SK-N-SH treated with all-trans-retinoic acid at 6 μM for 48 hours (cell line): ENCODE results near the gene ACSL5.
A peak's percentile ranks its signal among the peaks of the same experiment; 100 is the strongest.

Experiments
- ATAC-seq: fragments of 200-7000 bp; cut with Tn5 transposase; 3 replicates; pipeline ENCODE4 v1.9.1; 2020; ENCODE audit warnings: mild to moderate bottlenecking, moderate library complexity
- ARNTL ChIP-seq: fragments of 450-650 bp; formaldehyde crosslinking; IDR thresholded peaks from 2 replicates; pipeline ENCODE4 v1.5.0; 2020; ENCODE audit warnings: low read depth, mild to moderate bottlenecking, moderate library complexity, borderline replicate concordance
- BACH2 ChIP-seq: fragments of 250-450 bp; sonication (Bioruptor Pico); IDR thresholded peaks from 2 replicates; pipeline ENCODE4 v1.9.0; 2021; ENCODE audit warnings: mild to moderate bottlenecking, borderline replicate concordance
- CSDC2 ChIP-seq: fragments of 250-450 bp; sonication (Bioruptor Pico); IDR thresholded peaks from 2 replicates; pipeline ENCODE4 v1.5.0; 2020; ENCODE audit warnings: mild to moderate bottlenecking, moderate library complexity
- ESRRG ChIP-seq: fragments of 250-450 bp; sonication (Bioruptor Pico); IDR thresholded peaks from 2 replicates; pipeline ENCODE4 v1.6.1; 2021; ENCODE audit warnings: mild to moderate bottlenecking
- GLIS3 ChIP-seq: fragments of 250-450 bp; sonication (Bioruptor Pico); IDR thresholded peaks from 2 replicates; pipeline ENCODE4 v1.5.0; 2020; ENCODE audit warnings: mild to moderate bottlenecking, moderate library complexity
- ISL1 ChIP-seq: fragments of 250-450 bp; sonication (Bioruptor Pico); IDR thresholded peaks from 2 replicates; pipeline ENCODE4 v2.1.2; 2022; ENCODE audit warnings: mild to moderate bottlenecking, moderate library complexity
- PPARA ChIP-seq: fragments of 250-450 bp; sonication (Bioruptor Pico); IDR thresholded peaks from 2 replicates; pipeline ENCODE4 v1.5.0; 2020; ENCODE audit warnings: mild to moderate bottlenecking, borderline replicate concordance
- RARB ChIP-seq: fragments of 250-450 bp; sonication (Bioruptor Pico); IDR thresholded peaks from 2 replicates; pipeline ENCODE4 v1.8.0; 2021; ENCODE audit warnings: mild to moderate bottlenecking, moderate library complexity
- SNAI2 ChIP-seq: fragments of 250-450 bp; sonication (Bioruptor Pico); IDR thresholded peaks from 2 replicates; pipeline ENCODE4 v1.5.0; 2020; ENCODE audit warnings: mild to moderate bottlenecking, moderate library complexity
- TCF4 ChIP-seq: fragments of 250-450 bp; sonication (Bioruptor Pico); IDR thresholded peaks from 2 replicates; pipeline ENCODE4 v1.8.0; 2021; ENCODE audit warnings: mild to moderate bottlenecking, moderate library complexity, borderline replicate concordance
- TOX ChIP-seq: fragments of 250-450 bp; sonication (Bioruptor Pico); IDR thresholded peaks from 2 replicates; pipeline ENCODE4 v1.8.0; 2021; ENCODE audit warnings: mild to moderate bottlenecking, moderate library complexity, borderline replicate concordance
- ZC3H10 ChIP-seq: fragments of 250-450 bp; sonication (Bioruptor Pico); IDR thresholded peaks from 2 replicates; pipeline ENCODE4 v1.5.1; 2021; ENCODE audit warnings: mild to moderate bottlenecking, moderate library complexity
- ZFP3 ChIP-seq: fragments of 250-450 bp; sonication (Bioruptor Pico); IDR thresholded peaks from 2 replicates; pipeline ENCODE4 v1.5.0; 2020; ENCODE audit warnings: mild to moderate bottlenecking, moderate library complexity
- ZNF565 ChIP-seq: fragments of 450-650 bp; formaldehyde crosslinking; conservative IDR thresholded peaks from 2 replicates; pipeline ENCODE4 v1.5.0; 2020; ENCODE audit warnings: low read depth, mild to moderate bottlenecking, moderate library complexity
- ZNF70 ChIP-seq: fragments of 450-650 bp; formaldehyde crosslinking; IDR thresholded peaks from 2 replicates; pipeline ENCODE4 v1.5.0; 2020; ENCODE audit warnings: mild to moderate bottlenecking, moderate library complexity
- TF ChIP-seq, protein P1 (sequence below): fragments of 250-450 bp; sonication (Bioruptor Pico); IDR thresholded peaks from 2 replicates; pipeline ENCODE4 v1.5.0; 2020; ENCODE audit warnings: mild to moderate bottlenecking, moderate library complexity
- TF ChIP-seq, protein P2 (sequence below): fragments of 250-450 bp; sonication (Bioruptor Pico); IDR thresholded peaks from 2 replicates; pipeline ENCODE4 v1.8.0; 2020; ENCODE audit warnings: mild to moderate bottlenecking, moderate library complexity, borderline replicate concordance
- TF ChIP-seq, protein P3 (sequence below): fragments of 250-450 bp; sonication (Bioruptor Pico); IDR thresholded peaks from 2 replicates; pipeline ENCODE4 v1.8.0; 2021; ENCODE audit warnings: low read depth, mild to moderate bottlenecking, moderate library complexity, borderline replicate concordance
- TF ChIP-seq, protein P4 (sequence below): fragments of 250-450 bp; sonication (Bioruptor Pico); IDR thresholded peaks from 2 replicates; pipeline ENCODE4 v1.5.1; 2021; ENCODE audit warnings: mild to moderate bottlenecking, moderate library complexity
- TF ChIP-seq, protein P5 (sequence below): fragments of 250-450 bp; sonication (Bioruptor Pico); IDR thresholded peaks from 2 replicates; pipeline ENCODE4 v1.5.1; 2020; ENCODE audit warnings: low read depth, mild to moderate bottlenecking, moderate library complexity

ACSL5 gene

DNA sequence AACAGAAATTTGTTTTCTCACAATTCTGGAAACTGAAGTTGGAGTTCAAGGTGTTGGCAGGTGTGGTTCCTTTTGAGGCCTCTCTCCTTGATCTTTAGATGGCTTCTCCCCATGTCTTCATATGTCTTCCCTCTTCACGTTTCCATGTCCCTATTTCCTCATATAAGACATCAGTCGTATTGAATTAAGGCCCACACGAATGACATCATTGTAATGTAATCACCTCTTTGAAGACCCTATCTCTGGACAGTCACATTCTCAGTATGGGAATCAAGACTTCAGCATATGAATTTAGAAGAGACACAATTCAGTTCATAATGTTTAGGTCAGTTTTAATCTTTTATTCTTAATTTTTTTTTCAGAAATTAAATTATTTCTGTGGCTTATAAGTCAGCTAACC lies 92.9 kb downstream of the ACSL5 start (continued):
- TF ChIP-seq ARNTL (CRISPR knock-in tag), result no peak

DNA sequence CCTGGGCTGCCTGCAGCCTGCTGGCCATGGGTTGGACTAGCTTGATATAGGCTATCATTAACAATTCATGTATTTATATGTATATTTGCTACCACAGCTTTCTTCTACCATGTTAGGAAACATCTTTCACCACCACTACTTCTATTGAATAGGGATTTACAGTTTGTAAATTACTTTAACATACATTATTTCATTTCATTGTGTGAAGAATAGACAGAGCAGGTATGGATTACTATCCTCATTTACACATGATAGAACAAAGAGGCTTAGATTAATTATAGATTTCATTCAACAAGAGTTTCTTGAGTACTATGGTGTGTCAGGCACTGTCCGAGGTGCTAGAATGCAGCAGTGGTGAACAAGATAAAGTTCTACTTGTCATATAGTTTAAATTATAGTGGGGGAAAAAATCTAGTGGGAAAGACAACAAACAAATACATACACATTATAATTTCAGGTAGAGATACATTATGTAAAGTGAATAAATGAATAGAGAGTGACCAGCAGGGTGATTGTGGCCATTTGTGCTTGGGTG lies 93.7 kb downstream of the ACSL5 start:
- ATAC-seq, result no peak
- TF ChIP-seq, protein P1, sequence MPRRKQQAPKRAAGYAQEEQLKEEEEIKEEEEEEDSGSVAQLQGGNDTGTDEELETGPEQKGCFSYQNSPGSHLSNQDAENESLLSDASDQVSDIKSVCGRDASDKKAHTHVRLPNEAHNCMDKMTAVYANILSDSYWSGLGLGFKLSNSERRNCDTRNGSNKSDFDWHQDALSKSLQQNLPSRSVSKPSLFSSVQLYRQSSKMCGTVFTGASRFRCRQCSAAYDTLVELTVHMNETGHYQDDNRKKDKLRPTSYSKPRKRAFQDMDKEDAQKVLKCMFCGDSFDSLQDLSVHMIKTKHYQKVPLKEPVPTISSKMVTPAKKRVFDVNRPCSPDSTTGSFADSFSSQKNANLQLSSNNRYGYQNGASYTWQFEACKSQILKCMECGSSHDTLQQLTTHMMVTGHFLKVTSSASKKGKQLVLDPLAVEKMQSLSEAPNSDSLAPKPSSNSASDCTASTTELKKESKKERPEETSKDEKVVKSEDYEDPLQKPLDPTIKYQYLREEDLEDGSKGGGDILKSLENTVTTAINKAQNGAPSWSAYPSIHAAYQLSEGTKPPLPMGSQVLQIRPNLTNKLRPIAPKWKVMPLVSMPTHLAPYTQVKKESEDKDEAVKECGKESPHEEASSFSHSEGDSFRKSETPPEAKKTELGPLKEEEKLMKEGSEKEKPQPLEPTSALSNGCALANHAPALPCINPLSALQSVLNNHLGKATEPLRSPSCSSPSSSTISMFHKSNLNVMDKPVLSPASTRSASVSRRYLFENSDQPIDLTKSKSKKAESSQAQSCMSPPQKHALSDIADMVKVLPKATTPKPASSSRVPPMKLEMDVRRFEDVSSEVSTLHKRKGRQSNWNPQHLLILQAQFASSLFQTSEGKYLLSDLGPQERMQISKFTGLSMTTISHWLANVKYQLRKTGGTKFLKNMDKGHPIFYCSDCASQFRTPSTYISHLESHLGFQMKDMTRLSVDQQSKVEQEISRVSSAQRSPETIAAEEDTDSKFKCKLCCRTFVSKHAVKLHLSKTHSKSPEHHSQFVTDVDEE, result no peak
- TF ChIP-seq BACH2 (CRISPR knock-in tag) (no peak), GLIS3 (CRISPR knock-in tag) (no peak), ZNF70 (CRISPR knock-in tag) (no peak), ZNF565 (CRISPR knock-in tag) (no peak)

DNA sequence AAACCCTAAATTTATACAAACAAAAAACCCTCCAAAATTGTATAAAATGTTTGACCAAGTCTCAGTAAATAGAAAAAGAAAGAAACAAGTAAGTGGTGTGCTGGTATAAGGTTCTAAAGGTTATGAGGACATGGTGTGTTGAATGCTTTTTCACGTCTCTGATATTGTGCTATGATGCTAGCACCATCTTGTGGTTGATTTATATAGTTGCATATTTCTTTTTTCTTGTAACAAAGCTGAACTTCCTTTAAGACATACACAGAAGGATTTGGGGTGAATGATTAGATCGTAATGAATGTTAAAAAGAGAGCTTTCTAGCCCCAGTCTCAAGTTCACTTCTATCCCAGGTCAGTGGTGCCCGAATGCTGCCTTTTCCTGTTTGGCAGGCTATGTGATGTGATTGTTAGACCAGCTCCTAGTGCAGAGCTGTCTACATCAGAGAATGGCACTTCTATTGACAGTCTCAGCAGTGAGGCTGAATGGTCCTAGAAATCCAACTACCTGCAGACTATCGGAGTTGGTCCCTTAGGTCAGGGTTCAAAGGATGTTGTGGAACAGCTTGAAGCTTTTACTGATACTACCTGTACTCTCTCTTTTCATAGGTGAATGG lies 98.1 kb downstream of the ACSL5 start:
- no peak for TF ChIP-seq ZC3H10 (CRISPR knock-in tag)
- TF ChIP-seq, protein P2, sequence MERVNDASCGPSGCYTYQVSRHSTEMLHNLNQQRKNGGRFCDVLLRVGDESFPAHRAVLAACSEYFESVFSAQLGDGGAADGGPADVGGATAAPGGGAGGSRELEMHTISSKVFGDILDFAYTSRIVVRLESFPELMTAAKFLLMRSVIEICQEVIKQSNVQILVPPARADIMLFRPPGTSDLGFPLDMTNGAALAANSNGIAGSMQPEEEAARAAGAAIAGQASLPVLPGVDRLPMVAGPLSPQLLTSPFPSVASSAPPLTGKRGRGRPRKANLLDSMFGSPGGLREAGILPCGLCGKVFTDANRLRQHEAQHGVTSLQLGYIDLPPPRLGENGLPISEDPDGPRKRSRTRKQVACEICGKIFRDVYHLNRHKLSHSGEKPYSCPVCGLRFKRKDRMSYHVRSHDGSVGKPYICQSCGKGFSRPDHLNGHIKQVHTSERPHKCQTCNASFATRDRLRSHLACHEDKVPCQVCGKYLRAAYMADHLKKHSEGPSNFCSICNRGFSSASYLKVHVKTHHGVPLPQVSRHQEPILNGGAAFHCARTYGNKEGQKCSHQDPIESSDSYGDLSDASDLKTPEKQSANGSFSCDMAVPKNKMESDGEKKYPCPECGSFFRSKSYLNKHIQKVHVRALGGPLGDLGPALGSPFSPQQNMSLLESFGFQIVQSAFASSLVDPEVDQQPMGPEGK (CRISPR knock-in tag), result no peak
- no peak for TF ChIP-seq ARNTL (CRISPR knock-in tag)
- TF ChIP-seq, protein P1, result no peak
- TF ChIP-seq, protein P3, sequence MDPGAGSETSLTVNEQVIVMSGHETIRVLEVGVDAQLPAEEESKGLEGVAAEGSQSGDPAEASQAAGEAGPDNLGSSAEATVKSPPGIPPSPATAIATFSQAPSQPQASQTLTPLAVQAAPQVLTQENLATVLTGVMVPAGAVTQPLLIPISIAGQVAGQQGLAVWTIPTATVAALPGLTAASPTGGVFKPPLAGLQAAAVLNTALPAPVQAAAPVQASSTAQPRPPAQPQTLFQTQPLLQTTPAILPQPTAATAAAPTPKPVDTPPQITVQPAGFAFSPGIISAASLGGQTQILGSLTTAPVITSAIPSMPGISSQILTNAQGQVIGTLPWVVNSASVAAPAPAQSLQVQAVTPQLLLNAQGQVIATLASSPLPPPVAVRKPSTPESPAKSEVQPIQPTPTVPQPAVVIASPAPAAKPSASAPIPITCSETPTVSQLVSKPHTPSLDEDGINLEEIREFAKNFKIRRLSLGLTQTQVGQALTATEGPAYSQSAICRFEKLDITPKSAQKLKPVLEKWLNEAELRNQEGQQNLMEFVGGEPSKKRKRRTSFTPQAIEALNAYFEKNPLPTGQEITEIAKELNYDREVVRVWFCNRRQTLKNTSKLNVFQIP (CRISPR knock-in tag), result no peak
- TF ChIP-seq, protein P4, sequence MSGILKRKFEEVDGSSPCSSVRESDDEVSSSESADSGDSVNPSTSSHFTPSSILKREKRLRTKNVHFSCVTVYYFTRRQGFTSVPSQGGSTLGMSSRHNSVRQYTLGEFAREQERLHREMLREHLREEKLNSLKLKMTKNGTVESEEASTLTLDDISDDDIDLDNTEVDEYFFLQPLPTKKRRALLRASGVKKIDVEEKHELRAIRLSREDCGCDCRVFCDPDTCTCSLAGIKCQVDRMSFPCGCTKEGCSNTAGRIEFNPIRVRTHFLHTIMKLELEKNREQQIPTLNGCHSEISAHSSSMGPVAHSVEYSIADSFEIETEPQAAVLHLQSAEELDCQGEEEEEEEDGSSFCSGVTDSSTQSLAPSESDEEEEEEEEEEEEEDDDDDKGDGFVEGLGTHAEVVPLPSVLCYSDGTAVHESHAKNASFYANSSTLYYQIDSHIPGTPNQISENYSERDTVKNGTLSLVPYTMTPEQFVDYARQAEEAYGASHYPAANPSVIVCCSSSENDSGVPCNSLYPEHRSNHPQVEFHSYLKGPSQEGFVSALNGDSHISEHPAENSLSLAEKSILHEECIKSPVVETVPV (CRISPR knock-in tag), result no peak
- no peak for TF ChIP-seq TOX (CRISPR knock-in tag)
- TF ChIP-seq CSDC2, result no peak
- no peak for TF ChIP-seq PPARA
- no peak for TF ChIP-seq ZFP3 (CRISPR knock-in tag)
- TF ChIP-seq ESRRG, result no peak
- no peak for TF ChIP-seq TCF4
- TF ChIP-seq GLIS3 (CRISPR knock-in tag), result no peak
- TF ChIP-seq BACH2 (CRISPR knock-in tag), result no peak
- no peak for TF ChIP-seq SNAI2 (CRISPR knock-in tag)
- no peak for TF ChIP-seq ISL1
- TF ChIP-seq, protein P5, sequence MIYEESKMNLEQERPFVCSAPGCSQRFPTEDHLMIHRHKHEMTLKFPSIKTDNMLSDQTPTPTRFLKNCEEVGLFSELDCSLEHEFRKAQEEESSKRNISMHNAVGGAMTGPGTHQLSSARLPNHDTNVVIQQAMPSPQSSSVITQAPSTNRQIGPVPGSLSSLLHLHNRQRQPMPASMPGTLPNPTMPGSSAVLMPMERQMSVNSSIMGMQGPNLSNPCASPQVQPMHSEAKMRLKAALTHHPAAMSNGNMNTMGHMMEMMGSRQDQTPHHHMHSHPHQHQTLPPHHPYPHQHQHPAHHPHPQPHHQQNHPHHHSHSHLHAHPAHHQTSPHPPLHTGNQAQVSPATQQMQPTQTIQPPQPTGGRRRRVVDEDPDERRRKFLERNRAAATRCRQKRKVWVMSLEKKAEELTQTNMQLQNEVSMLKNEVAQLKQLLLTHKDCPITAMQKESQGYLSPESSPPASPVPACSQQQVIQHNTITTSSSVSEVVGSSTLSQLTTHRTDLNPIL (CRISPR knock-in tag), result no peak
- no peak for TF ChIP-seq RARB (CRISPR knock-in tag)

More for the DNA sequence above, 98.1 kb downstream of the ACSL5 start:
- ATAC-seq, result peak; percentile 89
